SJSA1 (cell line): ENCODE data around the gene MYH7B. TPM values are rescaled to one million over a fixed set of nuclear protein-coding genes. Genes with fewer than 3 reads are reported as not detected.

ENCODE experiments used
- DNase-seq, 2 experiments: peaks; one replicate each; pipeline ENCODE4 v3.0.0-alpha.2; 2015 to 2020; ENCODE audit warnings: low spot score in 2 of 2, low read depth in 1 of 2
- H3K27ac ChIP-seq: fragments of 250-450 bp; sonication (Bioruptor Pico); 2 replicates; pipeline ENCODE4 v1.5.1; 2020; ENCODE audit warnings: mild to moderate bottlenecking, moderate library complexity
- H3K27me3 ChIP-seq: fragments of 250-450 bp; sonication (Bioruptor Pico); replicated peaks from 2 replicates; pipeline ENCODE4 v1.5.1; 2020; ENCODE audit warnings: mild to moderate bottlenecking, moderate library complexity
- H3K36me3 ChIP-seq: fragments of 250-450 bp; sonication (Bioruptor Pico); 2 replicates; pipeline ENCODE4 v1.5.1; 2020; ENCODE audit warnings: mild to moderate bottlenecking
- H3K4me1 ChIP-seq: fragments of 250-450 bp; sonication (Bioruptor Pico); replicated peaks from 2 replicates; pipeline ENCODE4 v1.6.1; 2021; ENCODE audit warnings: mild to moderate bottlenecking
- H3K4me3 ChIP-seq: fragments of 250-450 bp; sonication (Bioruptor Pico); 2 replicates; pipeline ENCODE4 v1.5.1; 2020; ENCODE audit warnings: mild to moderate bottlenecking
- H3K9me3 ChIP-seq: fragments of 250-450 bp; sonication (Bioruptor Pico); replicated peaks from 2 replicates; pipeline ENCODE4 v1.5.1; 2020; ENCODE audit warnings: mild to moderate bottlenecking
- total RNA-seq: library from RNA; depleted of rRNA; stranded (reverse); fragments of >200 nt; shearing (Covaris generic); gene quantifications from 2 replicates; pipeline ENCODE4 v1.2.3, GENCODE V29; 2014

MYH7B gene
- total RNA-seq, 1 experiment from 2014 or later: not detected

- H3K27me3 ChIP-seq: no peaks in the 10 kb centered on the region
- no peak overlapping the region for H3K27ac ChIP-seq
- no peak for DNase-seq
- no peaks in the 10 kb centered on the region for H3K9me3 ChIP-seq
- H3K4me3 ChIP-seq: no peak overlapping the region
- peaks cover 52% of the 10 kb centered on the region for H3K36me3 ChIP-seq
- H3K4me1 ChIP-seq: no peaks in the 10 kb centered on the region
These were observed 40.8 kb downstream of the MYH7B start for GRCh38 chr20:34996243-34997028.

DNA sequence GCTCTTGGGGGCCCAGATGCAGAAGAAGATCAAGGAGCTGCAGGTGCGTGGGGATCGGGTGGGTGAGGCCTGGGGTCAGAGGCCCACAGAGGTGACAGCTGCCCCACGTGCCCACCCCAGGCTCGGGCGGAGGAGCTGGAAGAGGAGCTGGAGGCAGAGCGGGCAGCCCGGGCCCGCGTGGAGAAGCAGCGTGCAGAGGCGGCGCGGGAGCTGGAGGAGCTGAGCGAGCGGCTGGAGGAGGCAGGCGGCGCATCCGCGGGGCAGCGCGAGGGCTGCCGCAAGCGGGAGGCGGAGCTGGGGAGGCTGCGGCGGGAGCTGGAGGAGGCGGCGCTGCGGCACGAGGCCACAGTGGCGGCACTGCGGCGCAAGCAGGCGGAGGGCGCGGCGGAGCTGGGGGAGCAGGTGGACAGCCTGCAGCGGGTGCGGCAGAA, 41.5 kb downstream of the MYH7B start:
- H3K27me3 ChIP-seq: no peaks in the 10 kb centered on the region
- no peak for DNase-seq
- H3K36me3 ChIP-seq: peaks cover 59% of the 10 kb centered on the region
- no peaks in the 10 kb centered on the region for H3K4me1 ChIP-seq
- no peak overlapping the region for H3K4me3 ChIP-seq
- H3K27ac ChIP-seq: no peak overlapping the region
- H3K9me3 ChIP-seq: no peaks in the 10 kb centered on the region

DNA sequence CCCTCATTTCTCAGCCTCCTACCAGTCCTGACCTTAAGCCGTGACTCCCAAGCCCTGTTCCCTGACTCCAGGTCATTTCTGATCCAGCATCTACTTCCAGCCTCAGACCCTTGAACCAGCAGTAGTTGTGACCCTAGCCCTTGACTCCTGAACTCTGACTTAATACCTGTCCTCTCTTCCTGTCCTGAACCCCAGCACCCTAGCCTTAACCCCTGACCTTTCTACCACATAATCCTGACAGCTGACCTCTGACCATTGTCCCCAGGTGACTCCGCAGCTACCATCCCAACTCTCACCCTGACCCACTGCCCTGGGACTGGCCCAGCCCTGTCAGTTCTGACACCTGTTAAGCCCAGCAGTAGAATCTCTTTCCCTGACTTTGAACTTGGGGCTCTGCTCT, 42.1 kb downstream of the MYH7B start:
- Histone ChIP-seq H3K4me3 (no peak overlapping the region), H3K27ac (no peak overlapping the region), H3K4me1 (no peaks in the 10 kb centered on the region), H3K27me3 (no peaks in the 10 kb centered on the region), H3K36me3 (peaks cover 65% of the 10 kb centered on the region), H3K9me3 (no peaks in the 10 kb centered on the region)
- no peak for DNase-seq

GRCh38 chr20:34998331-34998950, 42.8 kb downstream of the MYH7B start:
- Histone ChIP-seq H3K27me3 (no peaks in the 10 kb centered on the region), H3K4me3 (no peak overlapping the region), H3K4me1 (no peaks in the 10 kb centered on the region), H3K27ac (no peak overlapping the region), H3K36me3 (peaks cover 72% of the 10 kb centered on the region), H3K9me3 (no peaks in the 10 kb centered on the region)
- DNase-seq: no peak

- no peak overlapping the region for H3K27ac ChIP-seq
- peaks cover 78% of the 10 kb centered on the region for H3K36me3 ChIP-seq
- H3K4me1 ChIP-seq: no peaks in the 10 kb centered on the region
- no peak for DNase-seq
- no peaks in the 10 kb centered on the region for H3K27me3 ChIP-seq
- H3K9me3 ChIP-seq: no peaks in the 10 kb centered on the region
- H3K4me3 ChIP-seq: no peak overlapping the region
These were observed 43.4 kb downstream of the MYH7B start for GRCh38 chr20:34999021-34999451.

- Histone ChIP-seq H3K4me3 (no peak overlapping the region), H3K9me3 (no peaks in the 10 kb centered on the region), H3K36me3 (peaks cover 85% of the 10 kb centered on the region), H3K4me1 (no peaks in the 10 kb centered on the region), H3K27ac (no peak overlapping the region), H3K27me3 (no peaks in the 10 kb centered on the region)
- no peak for DNase-seq
These were observed 44.1 kb downstream of the MYH7B start for GRCh38 chr20:34999782-35000181.

- Histone ChIP-seq H3K36me3 (peaks cover 87% of the 10 kb centered on the region), H3K27me3 (no peaks in the 10 kb centered on the region), H3K4me3 (no peak overlapping the region), H3K4me1 (no peaks in the 10 kb centered on the region), H3K9me3 (no peaks in the 10 kb centered on the region), H3K27ac (no peak overlapping the region)
- DNase-seq: no peak
These were observed 44.7 kb downstream of the MYH7B start for GRCh38 chr20:35000311-35000921.

DNA sequence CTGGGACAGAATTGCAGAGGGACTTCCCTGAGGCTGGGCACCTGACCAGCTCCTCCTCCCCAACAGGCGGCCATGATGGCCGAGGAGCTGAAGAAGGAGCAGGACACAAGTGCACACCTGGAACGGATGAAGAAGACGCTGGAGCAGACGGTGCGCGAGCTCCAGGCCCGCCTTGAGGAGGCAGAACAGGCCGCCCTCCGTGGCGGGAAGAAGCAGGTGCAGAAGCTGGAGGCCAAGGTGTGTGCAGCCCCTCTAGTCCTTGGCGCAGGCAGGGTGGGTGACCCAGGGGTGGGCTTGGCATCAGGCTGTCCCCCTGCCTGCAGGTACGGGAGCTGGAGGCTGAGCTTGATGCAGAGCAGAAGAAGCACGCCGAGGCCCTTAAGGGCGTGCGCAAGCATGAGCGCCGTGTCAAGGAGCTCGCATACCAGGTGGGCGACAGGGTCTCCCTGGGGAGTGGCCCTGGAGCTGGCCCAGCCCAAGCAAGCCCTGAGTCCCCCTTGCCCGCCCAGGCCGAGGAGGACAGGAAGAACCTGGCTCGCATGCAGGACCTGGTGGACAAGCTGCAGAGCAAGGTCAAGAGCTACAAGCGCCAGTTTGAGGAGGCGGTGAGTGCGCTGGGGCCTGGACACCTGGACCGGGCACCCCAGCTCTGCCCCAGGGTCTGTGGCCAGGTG, 45.4 kb downstream of the MYH7B start:
- DNase-seq: no peak
- H3K4me1 ChIP-seq: no peaks in the 10 kb centered on the region
- H3K27ac ChIP-seq: no peak overlapping the region
- H3K27me3 ChIP-seq: no peaks in the 10 kb centered on the region
- no peak overlapping the region for H3K4me3 ChIP-seq
- H3K36me3 ChIP-seq: peaks cover 87% of the 10 kb centered on the region
- no peaks in the 10 kb centered on the region for H3K9me3 ChIP-seq

DNA sequence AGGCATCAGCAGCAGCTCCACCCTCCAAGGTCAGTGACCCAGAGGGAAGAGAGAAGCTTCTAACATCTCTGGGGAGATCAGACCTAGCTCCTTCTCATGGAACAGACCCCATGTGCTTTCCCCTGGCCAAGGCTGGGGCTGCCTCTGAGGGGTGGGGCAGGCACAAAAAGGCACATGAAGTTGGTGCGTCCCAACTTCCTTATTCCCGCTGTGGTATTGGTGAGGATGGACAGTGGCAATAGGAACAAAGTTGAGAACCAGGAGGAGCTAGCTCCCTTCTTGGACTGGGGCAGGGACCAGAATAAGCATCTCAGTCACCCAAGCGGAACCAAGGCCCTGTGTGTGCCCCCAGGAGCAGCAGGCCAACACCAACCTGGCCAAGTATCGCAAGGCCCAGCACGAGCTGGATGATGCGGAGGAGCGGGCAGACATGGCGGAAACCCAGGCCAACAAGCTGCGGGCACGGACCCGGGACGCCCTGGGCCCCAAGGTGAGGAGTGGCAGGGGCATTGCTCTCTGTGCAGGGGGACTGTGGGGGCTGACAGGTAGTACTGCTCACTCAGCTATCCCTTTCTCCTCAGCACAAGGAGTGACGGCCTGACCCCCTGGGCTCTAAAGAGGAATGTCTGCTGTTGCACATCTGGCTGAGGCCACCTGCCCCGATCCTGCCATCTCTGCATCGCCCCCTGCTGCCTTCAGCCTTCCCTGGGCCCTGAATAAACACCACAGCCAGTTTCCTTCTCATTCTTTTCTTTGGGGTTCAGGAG, 46.1 kb downstream of the MYH7B start:
- no peak overlapping the region for H3K27ac ChIP-seq
- DNase-seq: no peak
- no peaks in the 10 kb centered on the region for H3K9me3 ChIP-seq
- no peak overlapping the region for H3K4me3 ChIP-seq
- H3K27me3 ChIP-seq: no peaks in the 10 kb centered on the region
- H3K4me1 ChIP-seq: no peaks in the 10 kb centered on the region
- peaks cover 89% of the 10 kb centered on the region for H3K36me3 ChIP-seq

GRCh38 chr20:35002426-35003210, 47.0 kb downstream of the MYH7B start:
- Histone ChIP-seq H3K4me1 (no peaks in the 10 kb centered on the region), H3K9me3 (no peaks in the 10 kb centered on the region), H3K27ac (no peak overlapping the region), H3K4me3 (no peak overlapping the region), H3K36me3 (peaks cover 97% of the 10 kb centered on the region), H3K27me3 (no peaks in the 10 kb centered on the region)
- DNase-seq: no peak

- H3K4me1 ChIP-seq: no peaks in the 10 kb centered on the region
- peaks cover 99% of the 10 kb centered on the region for H3K36me3 ChIP-seq
- no peak overlapping the region for H3K27ac ChIP-seq
- no peaks in the 10 kb centered on the region for H3K9me3 ChIP-seq
- no peaks in the 10 kb centered on the region for H3K27me3 ChIP-seq
- no peak overlapping the region for H3K4me3 ChIP-seq
- no peak for DNase-seq
These were observed 47.8 kb downstream of the MYH7B start for GRCh38 chr20:35003211-35004031.

- no peaks in the 10 kb centered on the region for H3K27me3 ChIP-seq
- no peak overlapping the region for H3K27ac ChIP-seq
- no peaks in the 10 kb centered on the region for H3K9me3 ChIP-seq
- H3K4me3 ChIP-seq: no peak overlapping the region
- peaks cover 99% of the 10 kb centered on the region for H3K36me3 ChIP-seq
- DNase-seq: no peak
- H3K4me1 ChIP-seq: no peaks in the 10 kb centered on the region
These were observed 48.5 kb downstream of the MYH7B start for GRCh38 chr20:35004051-35004725.
